Ectodermal cell (in vitro differentiated cells): ENCODE measurements around the gene FTCD.

Experiments
- H3K27ac ChIP-seq: 2 replicates; pipeline ENCODE4 v1.7.0; 2013; ENCODE audit warnings: mild to moderate bottlenecking, low read depth, low read length; ENCODE audit not compliant: insufficient read depth, poor library complexity, severe bottlenecking
- H3K27me3 ChIP-seq: 2 replicates; pipeline ENCODE4 v1.7.0; 2013; ENCODE audit warnings: mild to moderate bottlenecking, low read length; ENCODE audit not compliant: insufficient read depth, control insufficient read depth, poor library complexity, severe bottlenecking
- H3K36me3 ChIP-seq: one replicate; pipeline ENCODE4 v1.7.0; 2013; ENCODE audit warnings: low read length; ENCODE audit not compliant: control insufficient read depth, insufficient read depth
- H3K4me1 ChIP-seq: one replicate; pipeline ENCODE4 v1.7.0; 2013; ENCODE audit warnings: low read length; ENCODE audit not compliant: control insufficient read depth, insufficient read depth
- H3K4me3 ChIP-seq: 2 replicates; pipeline ENCODE4 v1.7.0; 2013; ENCODE audit warnings: low read depth, low read length, control low read depth; ENCODE audit not compliant: insufficient read depth
- H3K9me3 ChIP-seq: 2 replicates; pipeline ENCODE4 v1.7.0; 2013; ENCODE audit warnings: mild to moderate bottlenecking, low read length, moderate library complexity; ENCODE audit not compliant: control insufficient read depth
- WGBS, 2 experiments: methylation state at CpG; one replicate each; pipeline ENCODE4 v1.1.7; 2013; ENCODE audit warnings: missing lambda C conversion rate in 2 of 2; 5-methylcytosine and 5-hydroxymethylcytosine counted together

Gene FTCD

DNA sequence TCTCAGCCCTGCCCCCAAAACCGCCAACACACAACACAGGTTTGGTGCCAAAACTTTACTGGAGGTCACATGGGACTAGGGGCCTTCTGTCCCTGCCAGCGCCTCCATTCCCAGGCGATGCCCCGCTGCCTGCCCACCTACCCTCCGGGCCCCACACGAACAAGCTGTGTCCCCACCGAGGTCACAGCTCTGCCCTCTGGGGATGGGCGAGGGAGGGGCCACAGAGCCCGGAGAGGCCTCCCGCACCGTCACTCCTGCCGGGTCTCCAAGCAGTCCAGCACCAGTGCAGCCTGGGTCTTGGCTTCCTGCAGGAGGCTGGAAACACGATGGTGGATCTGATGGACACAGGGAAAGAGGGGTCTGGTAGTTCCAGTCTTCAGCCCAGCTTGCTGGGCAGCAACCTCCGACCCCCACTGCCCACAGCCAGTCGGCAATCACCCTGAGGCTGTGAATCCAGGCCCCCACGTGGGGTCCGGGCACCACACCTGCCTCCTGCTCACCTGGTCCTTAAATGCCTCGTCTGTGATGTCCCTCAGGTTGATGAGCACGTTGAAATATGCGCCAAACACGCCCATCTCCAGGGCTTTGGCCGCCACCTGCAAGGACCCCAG is 18.5 kb downstream of the FTCD start:
- Histone ChIP-seq H3K4me3 (no peak overlapping the region), H3K27ac (no peak overlapping the region), H3K4me1 (peaks cover 6% of the 10 kb centered on the region), H3K36me3 (no peaks in the 10 kb centered on the region), H3K27me3 (no peaks in the 10 kb centered on the region), H3K9me3 (no peaks in the 10 kb centered on the region)
- 89 to 90% methylated on average over 22 of the region's 22 CpGs for WGBS, 2 experiments

DNA sequence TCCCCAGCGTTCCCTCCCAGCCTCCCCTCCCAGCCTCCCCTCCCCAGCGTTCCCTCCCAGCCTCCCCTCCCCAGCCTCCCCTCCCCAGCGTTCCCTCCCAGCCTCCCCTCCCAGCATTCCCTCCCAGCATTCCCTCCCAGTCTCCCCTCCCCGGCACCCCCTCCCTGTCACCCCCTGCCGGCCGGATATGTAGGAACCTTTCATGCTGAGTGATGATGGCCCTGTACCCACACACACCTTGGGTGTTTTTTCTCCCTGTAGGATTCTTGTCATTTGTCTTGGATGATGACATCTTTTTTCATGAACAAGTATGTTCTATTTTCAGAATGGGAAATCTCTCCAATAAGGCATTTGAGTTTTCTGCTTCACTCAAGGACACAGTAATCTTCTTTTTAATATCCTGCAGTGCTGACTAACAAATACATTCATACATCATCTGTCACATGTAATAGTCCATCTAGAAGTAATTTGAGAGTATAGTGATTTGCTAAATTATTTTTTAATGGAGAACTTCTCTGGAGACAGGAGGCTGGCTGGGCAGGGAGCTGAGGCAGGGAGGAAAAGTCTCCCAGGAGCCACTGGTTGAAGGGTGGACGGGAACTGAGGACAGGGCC is 19.5 kb downstream of the FTCD start:
- Histone ChIP-seq H3K36me3 (no peaks in the 10 kb centered on the region), H3K27ac (no peak overlapping the region), H3K4me3 (no peak overlapping the region), H3K27me3 (no peaks in the 10 kb centered on the region), H3K9me3 (no peaks in the 10 kb centered on the region), H3K4me1 (peaks cover 6% of the 10 kb centered on the region)
- WGBS, 2 experiments = 85 to 87% methylated on average over 4 of the region's 7 CpGs

DNA sequence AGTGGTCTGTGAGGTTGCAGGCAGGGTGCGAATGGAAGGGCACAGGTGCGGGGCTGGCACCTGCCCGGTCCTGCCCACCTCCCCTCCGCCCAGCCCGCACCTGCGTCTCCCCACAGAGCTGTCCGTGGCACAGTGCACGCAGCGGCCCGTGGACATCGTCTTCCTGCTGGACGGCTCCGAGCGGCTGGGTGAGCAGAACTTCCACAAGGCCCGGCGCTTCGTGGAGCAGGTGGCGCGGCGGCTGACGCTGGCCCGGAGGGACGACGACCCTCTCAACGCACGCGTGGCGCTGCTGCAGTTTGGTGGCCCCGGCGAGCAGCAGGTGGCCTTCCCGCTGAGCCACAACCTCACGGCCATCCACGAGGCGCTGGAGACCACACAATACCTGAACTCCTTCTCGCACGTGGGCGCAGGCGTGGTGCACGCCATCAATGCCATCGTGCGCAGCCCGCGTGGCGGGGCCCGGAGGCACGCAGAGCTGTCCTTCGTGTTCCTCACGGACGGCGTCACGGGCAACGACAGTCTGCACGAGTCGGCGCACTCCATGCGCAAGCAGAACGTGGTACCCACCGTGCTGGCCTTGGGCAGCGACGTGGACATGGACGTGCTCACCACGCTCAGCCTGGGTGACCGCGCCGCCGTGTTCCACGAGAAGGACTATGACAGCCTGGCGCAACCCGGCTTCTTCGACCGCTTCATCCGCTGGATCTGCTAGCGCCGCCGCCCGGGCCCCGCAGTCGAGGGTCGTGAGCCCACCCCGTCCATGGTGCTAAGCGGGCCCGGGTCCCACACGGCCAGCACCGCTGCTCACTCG is 23.3 kb downstream of the FTCD start:
- Histone ChIP-seq H3K9me3 (no peaks in the 10 kb centered on the region), H3K27ac (no peak overlapping the region), H3K4me1 (peaks cover 7% of the 10 kb centered on the region), H3K27me3 (no peaks in the 10 kb centered on the region), H3K4me3 (no peak overlapping the region), H3K36me3 (no peaks in the 10 kb centered on the region)
- whole genome bisulfite sequencing, 2 experiments = 96% methylated on average over 85 of the region's 85 CpGs

DNA sequence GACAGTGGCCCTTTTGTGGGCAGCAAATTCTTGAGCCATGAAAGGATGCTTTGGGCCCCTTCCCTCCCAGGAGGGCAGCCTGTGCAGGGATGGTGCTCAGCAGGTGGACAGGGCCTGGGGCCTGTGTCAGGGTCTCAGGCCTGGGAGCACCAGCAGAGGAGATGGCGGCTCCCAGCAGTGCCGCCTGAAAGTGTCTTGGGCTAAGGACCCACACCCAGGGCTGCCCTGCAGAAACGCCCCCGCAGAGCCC is 23.9 kb downstream of the FTCD start:
- no peaks in the 10 kb centered on the region for H3K9me3 ChIP-seq
- H3K4me1 ChIP-seq = peaks cover 6% of the 10 kb centered on the region
- H3K4me3 ChIP-seq = no peak overlapping the region
- WGBS, 2 experiments = 93 to 96% methylated on average over 4 of the region's 4 CpGs
- H3K27ac ChIP-seq = no peak overlapping the region
- no peaks in the 10 kb centered on the region for H3K36me3 ChIP-seq
- H3K27me3 ChIP-seq = no peaks in the 10 kb centered on the region

DNA sequence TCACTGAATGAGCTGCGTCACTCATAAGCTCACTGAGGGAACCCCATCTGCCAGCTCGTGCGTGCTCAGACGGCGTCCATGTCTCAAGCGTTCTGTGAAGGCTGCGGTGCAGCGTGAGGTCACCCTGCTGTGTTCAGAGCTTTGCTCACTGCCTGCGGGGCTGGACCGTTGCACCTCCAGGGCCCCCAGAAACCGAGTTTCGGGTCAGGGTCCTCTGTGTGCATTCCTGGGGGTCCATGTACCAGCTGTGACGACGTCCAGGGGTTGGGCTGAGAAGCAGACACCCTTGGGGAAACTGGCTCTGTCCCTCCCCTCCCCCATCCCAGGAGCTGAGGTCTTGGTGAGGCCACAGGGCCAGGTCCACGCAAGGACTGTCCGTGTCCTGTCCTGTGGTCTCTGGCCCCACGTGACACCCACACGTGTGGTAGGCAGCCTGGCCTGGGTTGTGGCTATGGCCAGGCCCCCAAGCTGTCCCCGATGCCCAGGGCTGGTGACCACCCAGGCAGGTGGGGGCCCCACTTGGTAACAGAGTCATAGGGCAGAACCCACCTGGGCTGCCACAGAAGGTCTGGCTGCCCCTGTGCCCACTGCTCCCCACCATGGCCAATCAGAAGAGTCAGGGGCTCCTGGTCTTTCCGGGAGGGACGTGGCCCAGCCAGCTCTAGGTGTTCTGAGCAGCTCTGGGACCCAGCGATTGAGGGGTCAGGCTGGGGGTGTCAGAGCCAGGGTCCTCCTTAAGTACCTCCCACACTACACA is 24.4 kb downstream of the FTCD start:
- Histone ChIP-seq H3K9me3 (no peaks in the 10 kb centered on the region), H3K4me3 (no peak overlapping the region), H3K27me3 (no peaks in the 10 kb centered on the region), H3K36me3 (no peaks in the 10 kb centered on the region), H3K27ac (no peak overlapping the region), H3K4me1 (peaks cover 6% of the 10 kb centered on the region)
- WGBS, 2 experiments = 91 to 95% methylated on average over 22 of the region's 22 CpGs

DNA sequence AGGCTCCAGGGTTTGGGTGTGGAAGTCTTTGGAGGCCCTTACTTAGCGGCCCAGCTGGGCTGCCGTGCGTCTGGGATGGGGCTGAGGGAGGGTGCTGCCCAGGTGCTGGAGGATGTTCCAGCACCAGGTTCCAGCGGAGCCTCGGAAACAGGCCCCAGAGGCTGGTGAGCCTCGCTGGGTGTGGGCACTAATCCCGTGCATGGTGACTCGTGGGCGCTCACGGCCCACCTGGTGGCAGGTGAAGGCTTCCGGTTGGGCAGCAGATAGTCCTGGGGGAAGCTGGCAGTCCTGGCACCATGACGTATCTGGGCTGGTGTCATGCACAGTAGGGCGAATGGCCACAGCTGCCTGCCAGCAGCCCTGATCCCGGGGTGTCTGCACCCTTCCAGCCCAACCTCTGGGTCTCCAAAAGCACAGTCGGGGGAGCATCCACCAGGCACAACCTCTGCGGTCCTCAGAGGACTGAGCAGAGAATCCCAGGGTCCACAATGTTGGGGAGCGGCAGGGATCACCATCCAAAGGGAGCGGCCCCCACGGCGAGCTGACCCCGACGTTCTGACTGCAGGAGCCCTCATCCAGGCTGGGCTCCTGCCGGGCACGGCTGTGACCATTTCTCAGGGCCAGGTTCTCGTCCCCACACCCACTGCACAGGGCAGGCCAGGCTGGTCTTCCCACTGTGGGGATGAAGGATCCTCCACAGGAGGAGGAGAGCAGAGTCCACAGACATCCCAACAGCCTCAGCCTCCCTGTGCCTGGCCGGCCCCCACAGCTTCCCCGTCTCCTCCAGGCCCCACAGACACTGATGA is 25.3 kb downstream of the FTCD start:
- H3K36me3 ChIP-seq = no peaks in the 10 kb centered on the region
- peaks cover 6% of the 10 kb centered on the region for H3K4me1 ChIP-seq
- WGBS, 2 experiments = 94 to 95% methylated on average over 27 of the region's 27 CpGs
- H3K4me3 ChIP-seq = no peak overlapping the region
- H3K27ac ChIP-seq = no peak overlapping the region
- H3K27me3 ChIP-seq = no peaks in the 10 kb centered on the region
- H3K9me3 ChIP-seq = no peaks in the 10 kb centered on the region

DNA sequence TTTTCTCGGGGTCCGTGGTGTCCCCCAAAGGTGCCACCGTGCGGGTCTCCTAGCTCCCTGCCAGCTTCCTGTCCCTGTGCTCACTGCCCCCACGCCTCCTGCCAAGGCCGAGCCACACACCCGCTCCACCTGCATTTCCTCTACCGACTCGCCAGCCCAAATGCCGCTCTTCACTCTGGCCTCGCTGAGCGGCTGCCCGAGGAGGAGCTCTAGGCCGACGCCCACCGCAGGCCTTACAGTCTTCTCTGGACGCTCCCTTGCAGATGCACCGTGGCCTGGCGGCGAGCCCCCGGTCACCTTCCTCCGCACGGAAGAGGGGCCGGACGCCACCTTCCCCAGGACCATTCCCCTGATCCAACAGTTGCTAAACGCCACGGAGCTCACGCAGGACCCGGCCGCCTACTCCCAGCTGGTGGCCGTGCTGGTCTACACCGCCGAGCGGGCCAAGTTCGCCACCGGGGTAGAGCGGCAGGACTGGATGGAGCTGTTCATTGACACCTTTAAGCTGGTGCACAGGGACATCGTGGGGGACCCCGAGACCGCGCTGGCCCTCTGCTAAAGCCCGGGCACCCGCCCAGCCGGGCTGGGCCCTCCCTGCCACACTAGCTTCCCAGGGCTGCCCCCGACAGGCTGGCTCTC is 26.3 kb downstream of the FTCD start:
- no peak overlapping the region for H3K27ac ChIP-seq
- no peaks in the 10 kb centered on the region for H3K36me3 ChIP-seq
- 92 to 94% methylated on average over 45 of the region's 45 CpGs for WGBS, 2 experiments
- no peaks in the 10 kb centered on the region for H3K9me3 ChIP-seq
- no peaks in the 10 kb centered on the region for H3K27me3 ChIP-seq
- no peak overlapping the region for H3K4me3 ChIP-seq
- peaks cover 6% of the 10 kb centered on the region for H3K4me1 ChIP-seq

DNA sequence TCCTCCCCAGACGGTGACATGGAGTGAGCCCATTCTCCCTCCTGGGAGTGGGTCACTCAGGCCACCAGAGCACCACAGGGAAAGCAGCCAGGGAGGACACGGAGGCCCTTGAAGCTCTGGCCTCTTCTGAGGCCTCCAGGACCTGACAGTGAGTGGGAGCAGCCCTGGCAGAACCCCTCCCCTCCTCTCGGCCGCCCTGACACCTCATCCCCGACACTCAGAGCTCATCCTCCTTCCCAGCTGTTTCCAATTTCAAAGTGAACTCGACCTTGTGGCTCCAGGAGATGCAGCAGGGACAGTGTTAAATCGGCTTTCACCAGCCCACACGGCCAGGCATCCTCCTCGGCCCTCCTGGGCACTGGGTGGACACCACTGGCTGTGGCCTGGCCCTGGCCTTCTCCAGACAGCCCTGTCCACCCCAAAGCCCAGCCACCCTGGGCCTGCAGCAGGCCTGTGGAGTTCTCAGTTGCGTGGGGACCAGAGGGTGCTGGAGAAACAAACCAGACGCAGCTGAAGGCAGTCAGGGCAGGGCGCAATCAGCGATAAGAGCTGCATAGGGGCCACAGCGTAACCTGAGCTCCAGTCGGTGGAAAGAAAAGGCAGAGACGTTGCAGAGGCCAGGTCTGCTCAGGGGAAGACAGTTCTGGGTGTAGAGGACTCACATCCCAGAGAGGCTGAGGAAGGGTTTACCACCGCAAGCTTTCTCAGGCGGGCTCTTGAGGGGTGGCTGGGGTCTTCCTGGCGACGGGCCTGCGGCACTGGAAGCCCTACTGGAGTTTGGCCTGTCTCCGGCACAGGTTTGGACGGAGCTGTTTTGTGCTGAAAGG is 27.1 kb downstream of the FTCD start:
- no peak overlapping the region for H3K27ac ChIP-seq
- 81 to 85% methylated on average over 23 of the region's 23 CpGs for WGBS, 2 experiments

More for the DNA sequence above, 27.1 kb downstream of the FTCD start:
- Histone ChIP-seq H3K36me3 (no peaks in the 10 kb centered on the region), H3K4me3 (no peak overlapping the region), H3K4me1 (peaks cover 6% of the 10 kb centered on the region), H3K9me3 (no peaks in the 10 kb centered on the region), H3K27me3 (no peaks in the 10 kb centered on the region)
